HUES48 (cell line): ENCODE data around the gene CTDSPL.

Source experiments
- H3K27ac ChIP-seq: one replicate; pipeline ENCODE4 v1.7.0; 2013; ENCODE audit warnings: low read depth, low read length, inconsistent platforms
- H3K27me3 ChIP-seq: 2 replicates; pipeline ENCODE4 v1.6.1; 2013; ENCODE audit warnings: mild to moderate bottlenecking, low read length; ENCODE audit not compliant: control insufficient read depth, insufficient read depth
- H3K36me3 ChIP-seq: 2 replicates; pipeline ENCODE4 v1.6.1; 2013; ENCODE audit warnings: low read length; ENCODE audit not compliant: control insufficient read depth, insufficient read depth
- H3K4me1 ChIP-seq: 2 replicates; pipeline ENCODE4 v1.6.1; 2013; ENCODE audit warnings: mild to moderate bottlenecking, low read length; ENCODE audit not compliant: control insufficient read depth, insufficient read depth
- H3K4me3 ChIP-seq: 2 replicates; pipeline ENCODE4 v1.5.1; 2013; ENCODE audit warnings: mild to moderate bottlenecking, low read depth, low read length
- H3K9ac ChIP-seq: 2 replicates; pipeline ENCODE4 v1.6.1; 2013; ENCODE audit warnings: mild to moderate bottlenecking, low read depth, low read length, moderate library complexity
- H3K9me3 ChIP-seq: 2 replicates; pipeline ENCODE4 v1.6.1; 2013; ENCODE audit warnings: low read length; ENCODE audit not compliant: control insufficient read depth, insufficient read depth

CTDSPL gene

GRCh38 chr3:37916685-37917084, 55.0 kb downstream of the CTDSPL start:
- no peak overlapping the region for H3K9ac ChIP-seq
- no peaks in the 10 kb centered on the region for H3K36me3 ChIP-seq
- no peaks in the 10 kb centered on the region for H3K9me3 ChIP-seq
- peaks cover 8% of the 10 kb centered on the region for H3K4me1 ChIP-seq
- no peaks in the 10 kb centered on the region for H3K27me3 ChIP-seq
- no peak overlapping the region for H3K27ac ChIP-seq
- no peak overlapping the region for H3K4me3 ChIP-seq

- no peaks in the 10 kb centered on the region for H3K36me3 ChIP-seq
Observed at GRCh38 chr3:37918627-37919026, 56.9 kb downstream of the CTDSPL start.

GRCh38 chr3:37920156-37920699, 58.5 kb downstream of the CTDSPL start:
- H3K4me1 ChIP-seq: peaks cover 17% of the 10 kb centered on the region
- H3K36me3 ChIP-seq: no peaks in the 10 kb centered on the region
- no peak overlapping the region for H3K4me3 ChIP-seq
- H3K9ac ChIP-seq: no peak overlapping the region
- no peaks in the 10 kb centered on the region for H3K27me3 ChIP-seq
- H3K27ac ChIP-seq: no peak overlapping the region
- no peaks in the 10 kb centered on the region for H3K9me3 ChIP-seq

More at GRCh38 chr3:37918627-37919026, 56.9 kb downstream of the CTDSPL start:
- no peak overlapping the region for H3K4me3 ChIP-seq
- no peak overlapping the region for H3K9ac ChIP-seq
- H3K27me3 ChIP-seq: no peaks in the 10 kb centered on the region
- H3K4me1 ChIP-seq: peaks cover 12% of the 10 kb centered on the region
- no peaks in the 10 kb centered on the region for H3K9me3 ChIP-seq
- H3K27ac ChIP-seq: no peak overlapping the region

- H3K4me3 ChIP-seq: no peak overlapping the region
- H3K27ac ChIP-seq: no peak overlapping the region
- H3K4me1 ChIP-seq: peaks cover 17% of the 10 kb centered on the region
- H3K36me3 ChIP-seq: no peaks in the 10 kb centered on the region
- H3K9me3 ChIP-seq: no peaks in the 10 kb centered on the region
- H3K27me3 ChIP-seq: no peaks in the 10 kb centered on the region
- no peak overlapping the region for H3K9ac ChIP-seq
Observed at GRCh38 chr3:37921025-37921424, 59.3 kb downstream of the CTDSPL start.

GRCh38 chr3:37922721-37923568, 61.3 kb downstream of the CTDSPL start:
- no peak overlapping the region for H3K27ac ChIP-seq
- no peaks in the 10 kb centered on the region for H3K36me3 ChIP-seq
- no peaks in the 10 kb centered on the region for H3K9me3 ChIP-seq
- H3K27me3 ChIP-seq: no peaks in the 10 kb centered on the region
- H3K4me1 ChIP-seq: peaks cover 17% of the 10 kb centered on the region; the same call in 1 of the 2 replicates
- H3K4me3 ChIP-seq: no peak overlapping the region
- H3K9ac ChIP-seq: no peak overlapping the region

GRCh38 chr3:37923569-37924040, 61.9 kb downstream of the CTDSPL start:
- Histone ChIP-seq H3K27ac (no peak overlapping the region), H3K36me3 (no peaks in the 10 kb centered on the region), H3K9ac (no peak overlapping the region), H3K9me3 (no peaks in the 10 kb centered on the region), H3K4me1 (peaks cover 13% of the 10 kb centered on the region; the same call in 1 of the 2 replicates), H3K27me3 (no peaks in the 10 kb centered on the region), H3K4me3 (no peak overlapping the region)

- Histone ChIP-seq H3K27me3 (no peaks in the 10 kb centered on the region), H3K27ac (no peak overlapping the region), H3K9ac (no peak overlapping the region), H3K4me1 (0 out of 2 replicates have a peak, but pooled peaks cover 9% of the 10 kb centered on the region), H3K9me3 (no peaks in the 10 kb centered on the region), H3K4me3 (no peak overlapping the region), H3K36me3 (no peaks in the 10 kb centered on the region)
Observed at GRCh38 chr3:37924453-37924852, 62.8 kb downstream of the CTDSPL start.

- no peak overlapping the region for H3K27ac ChIP-seq
Observed at GRCh38 chr3:37925157-37925556, 63.5 kb downstream of the CTDSPL start.

GRCh38 chr3:37926611-37927010, 64.9 kb downstream of the CTDSPL start:
- H3K27ac ChIP-seq: no peak overlapping the region
- H3K9ac ChIP-seq: no peak overlapping the region
- no peaks in the 10 kb centered on the region for H3K36me3 ChIP-seq
- H3K4me1 ChIP-seq: 0 out of 2 replicates have a peak, but pooled peaks cover 9% of the 10 kb centered on the region
- no peaks in the 10 kb centered on the region for H3K9me3 ChIP-seq
- no peak overlapping the region for H3K4me3 ChIP-seq
- H3K27me3 ChIP-seq: no peaks in the 10 kb centered on the region

More at GRCh38 chr3:37925157-37925556, 63.5 kb downstream of the CTDSPL start:
- Histone ChIP-seq H3K9me3 (no peaks in the 10 kb centered on the region), H3K4me1 (0 out of 2 replicates have a peak, but pooled peaks cover 9% of the 10 kb centered on the region), H3K9ac (no peak overlapping the region), H3K4me3 (no peak overlapping the region), H3K27me3 (no peaks in the 10 kb centered on the region), H3K36me3 (no peaks in the 10 kb centered on the region)

GRCh38 chr3:37930495-37930894, 68.8 kb downstream of the CTDSPL start:
- Histone ChIP-seq H3K9me3 (no peaks in the 10 kb centered on the region), H3K4me3 (no peak overlapping the region), H3K27ac (no peak overlapping the region), H3K36me3 (no peaks in the 10 kb centered on the region), H3K9ac (no peak overlapping the region), H3K4me1 (no peaks in the 10 kb centered on the region), H3K27me3 (no peaks in the 10 kb centered on the region)

GRCh38 chr3:37932505-37932904, 70.8 kb downstream of the CTDSPL start:
- Histone ChIP-seq H3K9ac (no peak overlapping the region), H3K27me3 (no peaks in the 10 kb centered on the region), H3K27ac (no peak overlapping the region), H3K4me3 (no peak overlapping the region), H3K36me3 (no peaks in the 10 kb centered on the region), H3K9me3 (no peaks in the 10 kb centered on the region), H3K4me1 (peaks cover 12% of the 10 kb centered on the region)
